ENCODE data around the gene PHC3.

The PHC3 gene

DNA sequence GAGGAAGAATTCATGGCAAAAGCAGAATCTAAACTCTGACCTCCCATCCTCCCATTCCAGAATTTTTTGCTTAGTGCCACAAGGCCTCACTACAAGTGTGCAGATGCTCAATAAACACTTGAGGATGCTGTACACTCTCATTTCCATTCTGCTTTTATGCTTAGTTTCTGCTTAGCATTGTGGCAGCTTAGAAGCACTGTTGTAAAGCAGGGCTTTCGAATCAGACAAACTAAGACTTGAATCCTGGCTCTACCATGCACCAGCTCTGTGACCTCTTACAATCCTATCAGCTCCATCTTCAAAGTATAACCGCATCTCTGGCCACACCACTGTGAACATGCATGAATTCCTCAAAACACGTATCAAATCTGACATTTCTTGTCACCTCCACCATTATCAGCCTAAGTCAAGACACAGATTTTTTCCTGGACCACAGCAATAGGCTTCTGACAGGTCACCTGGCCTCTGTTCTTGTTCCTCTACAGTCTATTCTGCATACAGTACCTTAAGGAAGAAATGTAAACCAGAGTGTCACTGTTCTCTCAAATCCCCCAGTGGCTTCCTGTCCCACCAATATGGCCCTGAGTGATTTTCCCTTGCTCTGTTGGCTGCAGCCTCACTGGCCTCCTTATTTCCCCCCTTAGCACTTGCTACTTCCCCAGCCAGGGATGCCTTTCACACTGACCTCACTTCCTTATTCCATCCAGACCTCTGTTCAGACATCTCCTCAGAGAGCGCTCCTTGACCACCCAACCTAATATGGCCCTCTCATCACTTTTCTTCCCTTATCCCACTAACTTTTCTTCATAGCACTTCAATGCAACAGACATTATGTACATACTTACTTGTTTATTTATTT lies 8.1 kb upstream of the PHC3 start:
- TF ChIP-seq TAF1 (IDR thresholded peaks at IDR 0.05; ENCODE audit: borderline replicate concordance, insufficient read depth, low read length) = no peak
- no peak for TF ChIP-seq FOXP2 (optimal IDR thresholded peaks at IDR 0.05; ENCODE audit: borderline replicate concordance, extremely low read depth, extremely low read length, insufficient read depth)
- no peak for TF ChIP-seq SIN3A (IDR thresholded peaks at IDR 0.05; ENCODE audit: borderline replicate concordance, insufficient read depth, low read length)

DNA sequence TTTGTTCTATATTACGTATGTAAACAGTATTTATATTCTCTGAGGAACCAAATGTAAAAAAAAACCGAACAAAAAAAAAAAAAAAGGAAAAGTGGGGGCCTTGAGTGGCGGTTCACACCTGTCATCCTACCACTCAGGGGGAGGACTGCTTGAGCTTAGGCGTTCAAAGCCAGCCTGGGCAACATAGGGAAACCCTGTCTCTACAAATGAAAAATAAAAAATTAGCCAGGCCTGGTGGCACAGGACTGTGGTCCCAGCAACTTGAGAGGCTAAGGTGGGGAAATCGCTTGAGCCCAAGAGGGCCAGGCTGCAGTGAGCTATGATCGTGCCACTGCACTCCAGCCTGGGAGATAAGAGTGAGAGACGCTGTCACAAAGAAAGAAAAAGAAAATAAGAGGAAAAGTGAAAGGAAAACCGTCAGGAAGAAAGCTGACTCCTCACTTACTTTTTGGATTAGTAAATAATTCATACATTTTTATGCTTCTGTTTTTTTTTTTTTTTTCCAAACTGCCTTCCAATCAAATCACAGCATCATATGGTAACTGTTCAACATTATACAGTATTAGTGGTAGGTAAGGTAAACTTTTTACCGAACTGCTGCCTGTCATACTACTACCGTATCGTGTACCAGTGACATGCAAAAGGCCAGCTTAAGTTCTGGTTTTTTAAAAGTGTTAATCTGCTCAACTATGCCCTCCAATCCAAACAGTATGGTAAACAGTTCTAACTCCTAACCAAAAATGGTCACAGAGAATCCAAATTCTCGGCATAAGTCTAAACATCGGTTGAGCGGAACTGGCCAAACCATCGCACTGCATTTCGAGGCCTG lies 1.2 kb downstream of the PHC3 start:
- TF ChIP-seq, protein P1, sequence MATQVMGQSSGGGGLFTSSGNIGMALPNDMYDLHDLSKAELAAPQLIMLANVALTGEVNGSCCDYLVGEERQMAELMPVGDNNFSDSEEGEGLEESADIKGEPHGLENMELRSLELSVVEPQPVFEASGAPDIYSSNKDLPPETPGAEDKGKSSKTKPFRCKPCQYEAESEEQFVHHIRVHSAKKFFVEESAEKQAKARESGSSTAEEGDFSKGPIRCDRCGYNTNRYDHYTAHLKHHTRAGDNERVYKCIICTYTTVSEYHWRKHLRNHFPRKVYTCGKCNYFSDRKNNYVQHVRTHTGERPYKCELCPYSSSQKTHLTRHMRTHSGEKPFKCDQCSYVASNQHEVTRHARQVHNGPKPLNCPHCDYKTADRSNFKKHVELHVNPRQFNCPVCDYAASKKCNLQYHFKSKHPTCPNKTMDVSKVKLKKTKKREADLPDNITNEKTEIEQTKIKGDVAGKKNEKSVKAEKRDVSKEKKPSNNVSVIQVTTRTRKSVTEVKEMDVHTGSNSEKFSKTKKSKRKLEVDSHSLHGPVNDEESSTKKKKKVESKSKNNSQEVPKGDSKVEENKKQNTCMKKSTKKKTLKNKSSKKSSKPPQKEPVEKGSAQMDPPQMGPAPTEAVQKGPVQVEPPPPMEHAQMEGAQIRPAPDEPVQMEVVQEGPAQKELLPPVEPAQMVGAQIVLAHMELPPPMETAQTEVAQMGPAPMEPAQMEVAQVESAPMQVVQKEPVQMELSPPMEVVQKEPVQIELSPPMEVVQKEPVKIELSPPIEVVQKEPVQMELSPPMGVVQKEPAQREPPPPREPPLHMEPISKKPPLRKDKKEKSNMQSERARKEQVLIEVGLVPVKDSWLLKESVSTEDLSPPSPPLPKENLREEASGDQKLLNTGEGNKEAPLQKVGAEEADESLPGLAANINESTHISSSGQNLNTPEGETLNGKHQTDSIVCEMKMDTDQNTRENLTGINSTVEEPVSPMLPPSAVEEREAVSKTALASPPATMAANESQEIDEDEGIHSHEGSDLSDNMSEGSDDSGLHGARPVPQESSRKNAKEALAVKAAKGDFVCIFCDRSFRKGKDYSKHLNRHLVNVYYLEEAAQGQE (IDR thresholded peaks at IDR 0.05; ENCODE audit: insufficient read depth in 1 of 2, low read depth in 2 of 2, low read length in 2 of 2) = no peak
- TF ChIP-seq SIN3A (IDR thresholded peaks at IDR 0.05; ENCODE audit: borderline replicate concordance, insufficient read depth, low read length) (no peak), FOXP2 (optimal IDR thresholded peaks at IDR 0.05; ENCODE audit: borderline replicate concordance, extremely low read depth, extremely low read length, insufficient read depth) (no peak), POLR2AphosphoS5 (IDR thresholded peaks at IDR 0.05; ENCODE audit: low read depth, low read length) (no peak), TAF1 (IDR thresholded peaks at IDR 0.05; ENCODE audit: borderline replicate concordance, insufficient read depth, low read length) (no peak)

DNA sequence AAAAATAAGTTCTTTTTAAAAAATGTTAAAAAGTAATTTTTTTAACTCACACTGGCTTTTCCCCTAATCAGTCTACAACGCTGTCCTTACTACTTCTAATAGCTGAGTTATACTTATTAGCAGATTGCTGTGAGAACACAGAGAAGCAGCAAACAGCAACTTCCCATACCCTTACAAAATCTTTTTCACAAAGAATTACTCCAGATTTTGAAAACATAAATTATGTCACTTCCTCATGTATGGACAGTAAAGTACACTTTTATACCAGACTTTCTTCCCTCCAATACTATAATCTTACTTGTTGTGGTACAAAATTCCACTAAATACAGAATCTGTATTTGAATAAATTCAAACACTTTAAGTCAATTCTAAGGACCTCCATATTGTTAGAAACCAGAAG lies 2.1 kb downstream of the PHC3 start:
- TF ChIP-seq POLR2AphosphoS5 (IDR thresholded peaks at IDR 0.05; ENCODE audit: low read depth, low read length) = no peak
- TF ChIP-seq SIN3A (IDR thresholded peaks at IDR 0.05; ENCODE audit: borderline replicate concordance, insufficient read depth, low read length) = no peak
- no peak for TF ChIP-seq TAF1 (IDR thresholded peaks at IDR 0.05; ENCODE audit: borderline replicate concordance, insufficient read depth, low read length)
- TF ChIP-seq, protein P1 (IDR thresholded peaks at IDR 0.05; ENCODE audit: insufficient read depth in 1 of 2, low read depth in 2 of 2, low read length in 2 of 2) = no peak
- TF ChIP-seq FOXP2 (optimal IDR thresholded peaks at IDR 0.05; ENCODE audit: borderline replicate concordance, extremely low read depth, extremely low read length, insufficient read depth) = no peak

DNA sequence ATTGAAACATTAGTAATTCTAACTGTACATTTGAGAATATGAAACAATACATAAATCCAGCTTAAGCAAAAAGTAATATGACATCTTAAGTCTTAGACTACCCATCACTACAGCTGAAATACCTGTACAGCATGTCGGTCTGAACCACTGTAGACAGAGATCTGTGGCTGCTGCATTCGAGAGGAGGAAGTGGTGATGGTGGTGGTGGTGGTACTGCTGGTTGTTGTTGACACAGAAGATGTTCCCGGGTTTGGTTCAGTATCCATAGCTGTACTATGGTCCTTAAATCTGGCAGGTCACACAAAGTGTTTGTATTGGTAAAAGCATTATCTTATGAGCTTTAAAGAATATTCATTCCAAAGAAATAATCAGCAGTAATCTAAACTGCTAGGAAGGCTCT lies 2.9 kb downstream of the PHC3 start:
- no peak for TF ChIP-seq POLR2AphosphoS5 (IDR thresholded peaks at IDR 0.05; ENCODE audit: low read depth, low read length)
- TF ChIP-seq FOXP2 (optimal IDR thresholded peaks at IDR 0.05; ENCODE audit: borderline replicate concordance, extremely low read depth, extremely low read length, insufficient read depth) = no peak

DNA sequence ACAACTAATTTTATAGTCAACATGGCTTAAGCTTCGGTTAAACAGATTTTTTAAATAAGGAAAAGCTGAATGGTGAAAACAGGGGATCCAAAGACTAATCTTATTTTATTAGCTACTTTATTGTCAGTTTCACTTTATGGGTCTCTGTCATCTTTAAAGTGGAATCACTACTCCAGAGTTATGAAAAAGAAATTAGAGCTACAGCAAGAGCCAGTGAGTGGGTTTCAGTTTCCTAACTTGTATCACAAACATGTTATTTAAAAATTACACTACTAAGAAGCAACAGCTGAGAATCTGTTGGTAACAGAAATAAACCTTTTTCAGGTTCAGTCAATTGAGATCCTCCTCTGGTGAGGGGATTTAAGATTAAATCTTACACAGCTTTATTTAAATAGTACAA lies 10.0 kb downstream of the PHC3 start:
- no peak for TF ChIP-seq TAF1 (IDR thresholded peaks at IDR 0.05; ENCODE audit: borderline replicate concordance, insufficient read depth, low read length)
- TF ChIP-seq, protein P1 (IDR thresholded peaks at IDR 0.05; ENCODE audit: insufficient read depth in 1 of 2, low read depth in 2 of 2, low read length in 2 of 2) = no peak
- TF ChIP-seq POLR2AphosphoS5 (IDR thresholded peaks at IDR 0.05; ENCODE audit: low read depth, low read length) = no peak
- TF ChIP-seq SIN3A (IDR thresholded peaks at IDR 0.05; ENCODE audit: borderline replicate concordance, insufficient read depth, low read length) = no peak
- TF ChIP-seq FOXP2 (optimal IDR thresholded peaks at IDR 0.05; ENCODE audit: borderline replicate concordance, extremely low read depth, extremely low read length, insufficient read depth) = no peak
